ENCODE data around the gene VAT1L. TPM values are rescaled to one million over a fixed set of nuclear protein-coding genes. Genes with fewer than 3 reads are reported as not detected.
"Not testable (repeated sequence)": the region's sequence is repeated elsewhere in the genome, so short reads cannot be mapped to it uniquely, and the experiment has no call there.

VAT1L gene
- total RNA-seq, 2 donors from 2014 or later, result 0.07 TPM; not detected in 1

DNA sequence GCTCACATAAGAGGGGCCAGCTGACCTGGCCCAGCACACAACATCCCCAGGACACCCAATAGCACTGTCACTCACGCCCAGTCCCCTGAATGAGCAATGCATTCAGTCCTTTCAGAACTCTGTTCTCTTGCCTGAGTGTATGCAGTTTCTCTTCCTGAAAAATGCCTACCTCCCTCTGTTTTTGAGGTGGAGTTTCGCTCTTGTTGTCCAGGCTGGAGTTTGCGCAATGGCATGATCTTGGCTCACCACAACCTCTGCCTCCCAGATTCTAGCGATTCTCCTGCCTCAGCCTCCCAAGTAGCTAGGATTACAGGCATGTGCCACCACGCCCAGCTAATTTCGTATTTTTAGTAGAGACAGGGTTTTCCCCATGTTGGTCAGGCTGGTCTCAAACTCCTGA, 159.2 kb downstream of the VAT1L start:
- not testable (repeated sequence) for H3K27me3 Mint-ChIP-seq (ENCODE audit: low read depth); ATAC-seq (replicated peaks in 1 of 2); DNase-seq; H3K36me3 Mint-ChIP-seq (ENCODE audit: insufficient read depth in 2 of 2); H3K9me3 Mint-ChIP-seq; H3K4me1 Mint-ChIP-seq (ENCODE audit: low read depth); H3K27ac Mint-ChIP-seq; H3K4me3 Mint-ChIP-seq

DNA sequence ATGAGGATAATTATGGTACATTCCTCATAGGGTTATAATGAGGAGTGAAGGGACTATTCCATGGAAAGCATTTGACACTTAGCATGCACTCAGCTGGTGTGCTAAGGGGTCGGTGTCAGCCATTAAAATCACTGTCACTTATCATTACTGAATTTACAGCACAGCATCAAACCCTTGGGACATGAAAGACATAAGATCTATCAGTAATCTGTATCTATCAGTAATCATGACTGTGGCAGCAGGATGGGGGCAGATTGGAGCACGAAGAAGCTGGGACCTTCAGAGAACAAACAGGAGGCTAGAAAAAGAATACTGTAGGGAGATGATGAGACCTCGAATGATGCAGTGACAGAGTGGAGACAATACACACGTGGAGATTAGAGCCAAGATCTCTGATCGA, 160.5 kb downstream of the VAT1L start:
- Mint-ChIP-seq H3K27me3 (ENCODE audit: low read depth) (peaks cover 8% of the 10 kb centered on the region), H3K36me3 (ENCODE audit: insufficient read depth in 2 of 2) (no peaks in the 10 kb centered on the region), H3K9me3 (no peaks in the 10 kb centered on the region), H3K4me3 (no peak overlapping the region), H3K27ac (no peak overlapping the region), H3K4me1 (ENCODE audit: low read depth) (no peaks in the 10 kb centered on the region)
- ATAC-seq (replicated peaks in 1 of 2) (no peak), DNase-seq (no peak)

GRCh38 chr16:77949445-77949844, 161.1 kb downstream of the VAT1L start:
- H3K27me3 Mint-ChIP-seq (ENCODE audit: low read depth), result peaks cover 8% of the 10 kb centered on the region
- no peaks in the 10 kb centered on the region for H3K4me1 Mint-ChIP-seq (ENCODE audit: low read depth)
- no peaks in the 10 kb centered on the region for H3K9me3 Mint-ChIP-seq
- H3K27ac Mint-ChIP-seq, result no peak overlapping the region
- no peaks in the 10 kb centered on the region for H3K36me3 Mint-ChIP-seq (ENCODE audit: insufficient read depth in 2 of 2)
- DNase-seq (no peak), ATAC-seq (replicated peaks in 1 of 2) (no peak)
- no peak overlapping the region for H3K4me3 Mint-ChIP-seq

DNA sequence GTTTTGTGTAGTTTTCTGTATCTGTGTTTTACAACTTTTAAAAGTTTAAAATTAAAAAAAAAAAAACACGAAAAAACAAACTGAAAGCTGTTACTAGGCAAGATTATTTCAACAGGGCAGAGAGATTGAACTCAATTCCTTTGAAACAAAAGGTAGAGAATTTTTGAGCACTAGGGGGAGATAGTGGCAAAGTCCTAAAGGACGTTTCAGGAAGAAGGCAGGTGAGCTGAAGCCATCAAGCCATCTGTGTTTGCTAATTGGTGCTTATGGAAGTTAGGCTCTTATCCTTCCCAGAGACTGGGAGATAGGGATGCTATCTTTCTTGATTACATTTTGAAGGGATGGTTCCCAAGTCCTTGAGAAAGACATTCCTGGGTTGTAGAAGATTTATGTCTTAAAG, 163.4 kb downstream of the VAT1L start:
- no peak for DNase-seq
- Mint-ChIP-seq H3K27ac (no peak overlapping the region), H3K36me3 (ENCODE audit: insufficient read depth in 2 of 2) (no peaks in the 10 kb centered on the region), H3K4me1 (ENCODE audit: low read depth) (no peaks in the 10 kb centered on the region), H3K27me3 (ENCODE audit: low read depth) (peaks cover 16% of the 10 kb centered on the region), H3K9me3 (no peaks in the 10 kb centered on the region), H3K4me3 (no peak overlapping the region)
- ATAC-seq (replicated peaks in 1 of 2), result no peak

GRCh38 chr16:77955127-77955526, 166.8 kb downstream of the VAT1L start:
- no peaks in the 10 kb centered on the region for H3K9me3 Mint-ChIP-seq
- H3K27ac Mint-ChIP-seq, result no peak overlapping the region
- DNase-seq (no peak), ATAC-seq (replicated peaks in 1 of 2) (no peak)
- no peaks in the 10 kb centered on the region for H3K4me1 Mint-ChIP-seq (ENCODE audit: low read depth)
- no peaks in the 10 kb centered on the region for H3K36me3 Mint-ChIP-seq (ENCODE audit: insufficient read depth in 2 of 2)
- H3K4me3 Mint-ChIP-seq, result no peak overlapping the region
- H3K27me3 Mint-ChIP-seq (ENCODE audit: low read depth), result peaks cover 27% of the 10 kb centered on the region

GRCh38 chr16:77956231-77956630, 167.9 kb downstream of the VAT1L start:
- ATAC-seq (replicated peaks in 1 of 2) (no peak), DNase-seq (no peak)
- no peak overlapping the region for H3K27ac Mint-ChIP-seq
- peaks cover 28% of the 10 kb centered on the region for H3K27me3 Mint-ChIP-seq (ENCODE audit: low read depth)
- no peaks in the 10 kb centered on the region for H3K4me1 Mint-ChIP-seq (ENCODE audit: low read depth)
- no peak overlapping the region for H3K4me3 Mint-ChIP-seq
- no peaks in the 10 kb centered on the region for H3K9me3 Mint-ChIP-seq
- no peaks in the 10 kb centered on the region for H3K36me3 Mint-ChIP-seq (ENCODE audit: insufficient read depth in 2 of 2)

- no peak overlapping the region for H3K27ac Mint-ChIP-seq
- H3K4me1 Mint-ChIP-seq (ENCODE audit: low read depth), result no peaks in the 10 kb centered on the region
- peaks cover 66% of the 10 kb centered on the region for H3K27me3 Mint-ChIP-seq (ENCODE audit: low read depth)
- H3K36me3 Mint-ChIP-seq (ENCODE audit: insufficient read depth in 2 of 2), result no peaks in the 10 kb centered on the region
- H3K9me3 Mint-ChIP-seq, result no peaks in the 10 kb centered on the region
- no peak overlapping the region for H3K4me3 Mint-ChIP-seq
- ATAC-seq (replicated peaks in 1 of 2) (no peak), DNase-seq (no peak)
Measured at GRCh38 chr16:77960766-77961165, 172.4 kb downstream of the VAT1L start.

- H3K27ac Mint-ChIP-seq, result no peak overlapping the region
- no peaks in the 10 kb centered on the region for H3K36me3 Mint-ChIP-seq (ENCODE audit: insufficient read depth in 2 of 2)
- no peaks in the 10 kb centered on the region for H3K9me3 Mint-ChIP-seq
- DNase-seq (no peak), ATAC-seq (replicated peaks in 1 of 2) (no peak)
- H3K27me3 Mint-ChIP-seq (ENCODE audit: low read depth), result peaks cover 59% of the 10 kb centered on the region
- H3K4me1 Mint-ChIP-seq (ENCODE audit: low read depth), result no peaks in the 10 kb centered on the region
- H3K4me3 Mint-ChIP-seq, result no peak overlapping the region
Measured at GRCh38 chr16:77961814-77962213, 173.4 kb downstream of the VAT1L start.

GRCh38 chr16:77962689-77963088, 174.3 kb downstream of the VAT1L start:
- no peak for ATAC-seq (replicated peaks in 1 of 2)

GRCh38 chr16:77963185-77964044, 175.1 kb downstream of the VAT1L start:
- peak overlapping the region in 1 of 2 donors; percentile 19 for H3K4me3 Mint-ChIP-seq
- no peaks in the 10 kb centered on the region for H3K36me3 Mint-ChIP-seq (ENCODE audit: insufficient read depth in 2 of 2)
- H3K4me1 Mint-ChIP-seq (ENCODE audit: low read depth), result no peaks in the 10 kb centered on the region
- no peaks in the 10 kb centered on the region for H3K9me3 Mint-ChIP-seq
- H3K27ac Mint-ChIP-seq, result no peak overlapping the region
- ATAC-seq (replicated peaks in 1 of 2) (no peak), DNase-seq (no peak)
- H3K27me3 Mint-ChIP-seq (ENCODE audit: low read depth), result peaks cover 53% of the 10 kb centered on the region

More at GRCh38 chr16:77962689-77963088, 174.3 kb downstream of the VAT1L start:
- peaks cover 59% of the 10 kb centered on the region for H3K27me3 Mint-ChIP-seq (ENCODE audit: low read depth)
- H3K4me3 Mint-ChIP-seq, result no peak overlapping the region
- DNase-seq, result no peak
- H3K9me3 Mint-ChIP-seq, result no peaks in the 10 kb centered on the region
- H3K4me1 Mint-ChIP-seq (ENCODE audit: low read depth), result no peaks in the 10 kb centered on the region
- H3K36me3 Mint-ChIP-seq (ENCODE audit: insufficient read depth in 2 of 2), result no peaks in the 10 kb centered on the region
- no peak overlapping the region for H3K27ac Mint-ChIP-seq

- Mint-ChIP-seq H3K9me3 (no peaks in the 10 kb centered on the region), H3K36me3 (ENCODE audit: insufficient read depth in 2 of 2) (no peaks in the 10 kb centered on the region), H3K4me3 (no peak overlapping the region), H3K27me3 (ENCODE audit: low read depth) (peaks cover 45% of the 10 kb centered on the region), H3K4me1 (ENCODE audit: low read depth) (no peaks in the 10 kb centered on the region), H3K27ac (no peak overlapping the region)
- ATAC-seq (replicated peaks in 1 of 2), result no peak
- DNase-seq, result no peak
Measured at GRCh38 chr16:77965346-77965745, 177.0 kb downstream of the VAT1L start.

DNA sequence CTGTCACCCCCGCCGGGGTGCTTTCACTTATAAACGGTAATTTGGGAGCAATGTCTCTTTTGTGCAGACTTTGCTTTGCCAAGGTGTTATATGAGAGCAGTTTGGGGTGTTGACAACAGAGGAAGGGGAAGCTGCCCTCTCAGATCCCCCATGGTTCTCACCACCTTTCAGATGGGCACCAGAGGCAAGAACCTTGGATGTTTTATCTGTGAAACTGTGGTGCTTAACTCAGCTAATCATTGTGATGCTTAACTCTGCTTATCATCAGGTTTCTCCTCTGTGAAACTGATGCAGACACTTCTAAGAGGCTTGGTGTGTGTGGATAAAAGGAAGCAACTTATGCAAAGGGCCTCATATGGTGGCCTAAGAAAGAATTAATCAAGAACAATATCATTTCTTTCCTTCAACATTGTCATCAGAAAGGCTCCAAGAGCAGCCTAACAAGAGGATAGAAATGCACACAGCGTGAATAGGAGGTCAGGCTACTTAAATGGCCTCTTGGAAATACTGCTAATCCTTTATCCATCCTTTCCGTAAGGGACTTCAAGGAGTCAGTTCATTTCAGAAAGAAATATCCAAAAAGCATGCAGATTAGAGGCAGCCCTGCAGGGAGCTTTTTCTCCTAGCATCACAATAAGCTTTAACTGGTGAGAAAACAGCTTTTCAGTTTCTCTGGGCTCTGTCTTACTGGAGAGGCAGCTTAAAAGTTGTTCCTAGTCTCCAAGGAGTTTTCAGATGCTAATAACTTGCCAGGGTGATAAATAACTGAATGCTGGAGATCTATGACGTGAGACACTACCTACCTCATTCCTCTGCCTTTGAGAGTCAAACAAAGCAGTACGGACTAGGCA, 178.9 kb downstream of the VAT1L start:
- ATAC-seq (replicated peaks in 1 of 2), result no peak
- H3K9me3 Mint-ChIP-seq, result no peaks in the 10 kb centered on the region
- no peak for DNase-seq
- peaks cover 40% of the 10 kb centered on the region for H3K27me3 Mint-ChIP-seq (ENCODE audit: low read depth)
- no peak overlapping the region for H3K27ac Mint-ChIP-seq
- H3K36me3 Mint-ChIP-seq (ENCODE audit: insufficient read depth in 2 of 2), result no peaks in the 10 kb centered on the region
- no peaks in the 10 kb centered on the region for H3K4me1 Mint-ChIP-seq (ENCODE audit: low read depth)
- no peak overlapping the region for H3K4me3 Mint-ChIP-seq

DNA sequence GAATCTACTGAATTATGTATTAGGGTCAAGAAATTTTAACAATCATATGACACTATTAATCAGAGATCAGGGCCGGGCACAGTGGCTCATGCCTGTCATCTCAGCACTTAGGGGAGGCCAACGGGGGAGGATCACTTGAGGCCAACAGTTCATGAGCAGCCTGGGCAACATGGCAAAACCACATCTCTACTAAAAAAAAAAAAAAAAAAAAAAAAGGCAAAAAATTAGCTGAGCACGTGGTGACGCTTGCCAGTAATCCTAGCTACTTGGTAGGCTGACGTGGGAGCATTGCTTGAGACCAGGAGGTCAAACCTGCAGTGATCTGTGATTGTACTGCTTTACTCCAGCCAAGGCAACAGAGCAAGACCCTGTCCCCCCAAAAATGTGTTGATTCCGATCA, 181.5 kb downstream of the VAT1L start:
- Mint-ChIP-seq H3K9me3 (no peaks in the 10 kb centered on the region), H3K36me3 (ENCODE audit: insufficient read depth in 2 of 2) (no peaks in the 10 kb centered on the region), H3K4me1 (ENCODE audit: low read depth) (no peaks in the 10 kb centered on the region), H3K4me3 (no peak overlapping the region), H3K27me3 (ENCODE audit: low read depth) (peaks cover 21% of the 10 kb centered on the region), H3K27ac (no peak overlapping the region)
- ATAC-seq (replicated peaks in 1 of 2), result no peak
- DNase-seq, result no peak

Measured in activated T-cell treated with anti-CD3 and anti-CD28 coated beads, Interleukin-2, amount 50 U/mL, for 72 hours (primary cell).